ENCODE measurements around the gene WSCD2. TPM values are rescaled to one million over a fixed set of nuclear protein-coding genes. Genes with fewer than 3 reads are reported as not detected.

The WSCD2 gene
- polyA plus RNA-seq, 1 donor from 2014 or later = 5.8 TPM

DNA sequence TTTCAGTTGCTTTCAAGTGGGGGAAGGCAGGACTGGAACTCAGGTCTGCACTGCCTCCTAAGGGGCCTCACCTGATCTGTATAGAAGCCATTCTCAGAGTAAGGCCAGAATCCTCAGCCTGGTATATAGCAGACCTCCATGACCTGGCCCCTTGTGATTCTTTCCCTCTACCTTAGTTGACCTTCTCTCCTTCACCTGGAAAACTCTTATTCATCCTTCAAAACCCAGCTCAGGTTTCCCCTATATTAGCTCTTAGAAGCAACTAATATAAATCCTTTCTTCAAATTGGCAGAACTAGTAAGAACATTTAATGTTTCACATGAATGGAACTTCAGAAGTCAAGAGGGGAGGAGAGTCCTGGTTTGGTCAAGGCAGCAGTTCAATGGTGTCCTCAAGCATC is 26.0 kb upstream of the WSCD2 start:
- no peaks in the 10 kb centered on the region for H3F3A ChIP-seq (ENCODE audit: insufficient read depth, low read length, poor library complexity, severe bottlenecking)
- H4K20me1 ChIP-seq (ENCODE audit: insufficient read depth) = no peaks in the 10 kb centered on the region
- H3K36me3 ChIP-seq (ENCODE audit: insufficient read depth, low read length) = no peaks in the 10 kb centered on the region
- no peak overlapping the region for H3K9ac ChIP-seq (ENCODE audit: low read length)
- TF ChIP-seq RAD21 (conservative IDR thresholded peaks at IDR 0.05) (no peak), POLR2AphosphoS5 (IDR thresholded peaks at IDR 0.05) (no peak), EP300 (conservative IDR thresholded peaks at IDR 0.05; ENCODE audit: poor library complexity, severe bottlenecking) (no peak), EZH2 (IDR thresholded peaks at IDR 0.05; ENCODE audit: borderline replicate concordance, insufficient read depth, low read length, poor library complexity, severe bottlenecking) (no peak), TAF1 (IDR thresholded peaks at IDR 0.05; ENCODE audit: low read depth) (no peak), MXI1 (conservative IDR thresholded peaks at IDR 0.05; ENCODE audit: poor library complexity, severe bottlenecking) (no peak), SMC3 (conservative IDR thresholded peaks at IDR 0.05; ENCODE audit: poor library complexity) (no peak)
- TF ChIP-seq, protein P1, sequence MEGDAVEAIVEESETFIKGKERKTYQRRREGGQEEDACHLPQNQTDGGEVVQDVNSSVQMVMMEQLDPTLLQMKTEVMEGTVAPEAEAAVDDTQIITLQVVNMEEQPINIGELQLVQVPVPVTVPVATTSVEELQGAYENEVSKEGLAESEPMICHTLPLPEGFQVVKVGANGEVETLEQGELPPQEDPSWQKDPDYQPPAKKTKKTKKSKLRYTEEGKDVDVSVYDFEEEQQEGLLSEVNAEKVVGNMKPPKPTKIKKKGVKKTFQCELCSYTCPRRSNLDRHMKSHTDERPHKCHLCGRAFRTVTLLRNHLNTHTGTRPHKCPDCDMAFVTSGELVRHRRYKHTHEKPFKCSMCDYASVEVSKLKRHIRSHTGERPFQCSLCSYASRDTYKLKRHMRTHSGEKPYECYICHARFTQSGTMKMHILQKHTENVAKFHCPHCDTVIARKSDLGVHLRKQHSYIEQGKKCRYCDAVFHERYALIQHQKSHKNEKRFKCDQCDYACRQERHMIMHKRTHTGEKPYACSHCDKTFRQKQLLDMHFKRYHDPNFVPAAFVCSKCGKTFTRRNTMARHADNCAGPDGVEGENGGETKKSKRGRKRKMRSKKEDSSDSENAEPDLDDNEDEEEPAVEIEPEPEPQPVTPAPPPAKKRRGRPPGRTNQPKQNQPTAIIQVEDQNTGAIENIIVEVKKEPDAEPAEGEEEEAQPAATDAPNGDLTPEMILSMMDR (IDR thresholded peaks at IDR 0.05; ENCODE audit: poor library complexity, severe bottlenecking) = no peak
- TF ChIP-seq, protein P2, sequence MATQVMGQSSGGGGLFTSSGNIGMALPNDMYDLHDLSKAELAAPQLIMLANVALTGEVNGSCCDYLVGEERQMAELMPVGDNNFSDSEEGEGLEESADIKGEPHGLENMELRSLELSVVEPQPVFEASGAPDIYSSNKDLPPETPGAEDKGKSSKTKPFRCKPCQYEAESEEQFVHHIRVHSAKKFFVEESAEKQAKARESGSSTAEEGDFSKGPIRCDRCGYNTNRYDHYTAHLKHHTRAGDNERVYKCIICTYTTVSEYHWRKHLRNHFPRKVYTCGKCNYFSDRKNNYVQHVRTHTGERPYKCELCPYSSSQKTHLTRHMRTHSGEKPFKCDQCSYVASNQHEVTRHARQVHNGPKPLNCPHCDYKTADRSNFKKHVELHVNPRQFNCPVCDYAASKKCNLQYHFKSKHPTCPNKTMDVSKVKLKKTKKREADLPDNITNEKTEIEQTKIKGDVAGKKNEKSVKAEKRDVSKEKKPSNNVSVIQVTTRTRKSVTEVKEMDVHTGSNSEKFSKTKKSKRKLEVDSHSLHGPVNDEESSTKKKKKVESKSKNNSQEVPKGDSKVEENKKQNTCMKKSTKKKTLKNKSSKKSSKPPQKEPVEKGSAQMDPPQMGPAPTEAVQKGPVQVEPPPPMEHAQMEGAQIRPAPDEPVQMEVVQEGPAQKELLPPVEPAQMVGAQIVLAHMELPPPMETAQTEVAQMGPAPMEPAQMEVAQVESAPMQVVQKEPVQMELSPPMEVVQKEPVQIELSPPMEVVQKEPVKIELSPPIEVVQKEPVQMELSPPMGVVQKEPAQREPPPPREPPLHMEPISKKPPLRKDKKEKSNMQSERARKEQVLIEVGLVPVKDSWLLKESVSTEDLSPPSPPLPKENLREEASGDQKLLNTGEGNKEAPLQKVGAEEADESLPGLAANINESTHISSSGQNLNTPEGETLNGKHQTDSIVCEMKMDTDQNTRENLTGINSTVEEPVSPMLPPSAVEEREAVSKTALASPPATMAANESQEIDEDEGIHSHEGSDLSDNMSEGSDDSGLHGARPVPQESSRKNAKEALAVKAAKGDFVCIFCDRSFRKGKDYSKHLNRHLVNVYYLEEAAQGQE (IDR thresholded peaks at IDR 0.05; ENCODE audit: borderline replicate concordance) = no peak
- H2AFZ ChIP-seq (ENCODE audit: low read depth, low read length) = no peak overlapping the region
- H3K9me2 ChIP-seq (ENCODE audit: insufficient read depth, low read length) = no peaks in the 10 kb centered on the region
- no peaks in the 10 kb centered on the region for H3K79me2 ChIP-seq (replicated peaks; ENCODE audit: insufficient read depth, low read length)
- H3K4me2 ChIP-seq (ENCODE audit: low read length) = no peak overlapping the region
- H3K27ac ChIP-seq (ENCODE audit: low read length) = no peak overlapping the region
- no peak overlapping the region for H3K4me3 ChIP-seq (ENCODE audit: low read length)
- H3K27me3 ChIP-seq (ENCODE audit: insufficient read depth, low read depth, low read length) = no peaks in the 10 kb centered on the region
- no peaks in the 10 kb centered on the region for H3K9me3 ChIP-seq (ENCODE audit: low read length)

DNA sequence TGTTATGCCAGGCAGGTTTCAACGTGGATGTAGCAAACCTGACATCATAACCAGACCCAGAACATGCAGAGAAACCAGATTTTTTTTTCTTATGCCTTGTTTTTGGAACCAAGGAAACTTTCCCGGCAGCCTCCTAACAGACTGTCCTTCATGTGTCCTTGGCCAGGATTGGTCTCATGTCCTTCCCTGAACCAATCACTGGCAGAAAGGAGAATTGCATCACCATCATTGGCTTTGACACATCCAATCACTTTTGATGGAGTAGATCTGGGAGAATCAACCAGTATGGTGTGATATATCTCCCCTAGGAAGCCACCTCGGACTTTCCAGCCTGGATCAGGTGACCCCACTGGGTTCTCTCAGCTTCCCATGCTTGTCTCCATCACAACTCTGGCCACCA is 25.6 kb upstream of the WSCD2 start:
- H3K27ac ChIP-seq (ENCODE audit: low read length) = no peak overlapping the region
- no peaks in the 10 kb centered on the region for H3K9me3 ChIP-seq (ENCODE audit: low read length)
- no peak overlapping the region for H3K9ac ChIP-seq (ENCODE audit: low read length)
- H3K4me2 ChIP-seq (ENCODE audit: low read length) = no peak overlapping the region
- TF ChIP-seq MXI1 (conservative IDR thresholded peaks at IDR 0.05; ENCODE audit: poor library complexity, severe bottlenecking) (no peak), RAD21 (conservative IDR thresholded peaks at IDR 0.05) (no peak), EP300 (conservative IDR thresholded peaks at IDR 0.05; ENCODE audit: poor library complexity, severe bottlenecking) (no peak), EZH2 (IDR thresholded peaks at IDR 0.05; ENCODE audit: borderline replicate concordance, insufficient read depth, low read length, poor library complexity, severe bottlenecking) (no peak), POLR2AphosphoS5 (IDR thresholded peaks at IDR 0.05) (no peak), TAF1 (IDR thresholded peaks at IDR 0.05; ENCODE audit: low read depth) (no peak), SMC3 (conservative IDR thresholded peaks at IDR 0.05; ENCODE audit: poor library complexity) (no peak)
- TF ChIP-seq, protein P1 (IDR thresholded peaks at IDR 0.05; ENCODE audit: poor library complexity, severe bottlenecking) = no peak
- TF ChIP-seq, protein P2 (IDR thresholded peaks at IDR 0.05; ENCODE audit: borderline replicate concordance) = no peak
- no peaks in the 10 kb centered on the region for H3K79me2 ChIP-seq (replicated peaks; ENCODE audit: insufficient read depth, low read length)
- no peaks in the 10 kb centered on the region for H3K9me2 ChIP-seq (ENCODE audit: insufficient read depth, low read length)
- no peak overlapping the region for H2AFZ ChIP-seq (ENCODE audit: low read depth, low read length)
- H3K4me3 ChIP-seq (ENCODE audit: low read length) = no peak overlapping the region
- H3K36me3 ChIP-seq (ENCODE audit: insufficient read depth, low read length) = no peaks in the 10 kb centered on the region
- H3F3A ChIP-seq (ENCODE audit: insufficient read depth, low read length, poor library complexity, severe bottlenecking) = no peaks in the 10 kb centered on the region
- no peaks in the 10 kb centered on the region for H3K27me3 ChIP-seq (ENCODE audit: insufficient read depth, low read depth, low read length)
- H4K20me1 ChIP-seq (ENCODE audit: insufficient read depth) = no peaks in the 10 kb centered on the region

Data from neural cell (in vitro differentiated cells).